PFSK-1 (cell line): ENCODE results near the gene NCCRP1.
A peak's percentile ranks its signal among the peaks of the same experiment; 100 is the strongest.

Experiments used
- FOXP2 ChIP-seq: optimal IDR thresholded peaks from 2 replicates; pipeline ENCODE3; 2011; ENCODE audit warnings: borderline replicate concordance, control low read depth, inconsistent platforms; ENCODE audit not compliant: insufficient read depth; ENCODE audit errors: extremely low read length, extremely low read depth
- POLR2AphosphoS5 ChIP-seq: IDR thresholded peaks from 2 replicates; pipeline ENCODE4 v1.6.1; 2012; ENCODE audit warnings: low read depth, mild to moderate bottlenecking, control low read depth, low read length, moderate library complexity
- SIN3A ChIP-seq: IDR thresholded peaks from 2 replicates; pipeline ENCODE4 v1.6.1; 2012; ENCODE audit warnings: mild to moderate bottlenecking, low read length, moderate library complexity, borderline replicate concordance; ENCODE audit not compliant: insufficient read depth
- TAF1 ChIP-seq: IDR thresholded peaks from 2 replicates; pipeline ENCODE4 v1.6.1; 2012; ENCODE audit warnings: low read length, control low read depth, borderline replicate concordance; ENCODE audit not compliant: insufficient read depth
- TF ChIP-seq, protein P1 (sequence below), 2 experiments: IDR thresholded peaks; 2 replicates each; pipeline versions ENCODE4 v1.6.1 to v1.8.0; 2011 to 2012; ENCODE audit warnings: low read depth in 2 of 2, low read length in 2 of 2, control low read depth in 1 of 2, inconsistent platforms in 1 of 2, mild to moderate bottlenecking in 1 of 2, moderate library complexity in 1 of 2; ENCODE audit not compliant: insufficient read depth in 1 of 2

Gene NCCRP1

GRCh38 chr19:39218230-39219007 lies 21.7 kb downstream of the NCCRP1 start:
- no peak for TF ChIP-seq FOXP2
- TF ChIP-seq SIN3A, result no peak
- no peak for TF ChIP-seq POLR2AphosphoS5
- TF ChIP-seq, protein P1, sequence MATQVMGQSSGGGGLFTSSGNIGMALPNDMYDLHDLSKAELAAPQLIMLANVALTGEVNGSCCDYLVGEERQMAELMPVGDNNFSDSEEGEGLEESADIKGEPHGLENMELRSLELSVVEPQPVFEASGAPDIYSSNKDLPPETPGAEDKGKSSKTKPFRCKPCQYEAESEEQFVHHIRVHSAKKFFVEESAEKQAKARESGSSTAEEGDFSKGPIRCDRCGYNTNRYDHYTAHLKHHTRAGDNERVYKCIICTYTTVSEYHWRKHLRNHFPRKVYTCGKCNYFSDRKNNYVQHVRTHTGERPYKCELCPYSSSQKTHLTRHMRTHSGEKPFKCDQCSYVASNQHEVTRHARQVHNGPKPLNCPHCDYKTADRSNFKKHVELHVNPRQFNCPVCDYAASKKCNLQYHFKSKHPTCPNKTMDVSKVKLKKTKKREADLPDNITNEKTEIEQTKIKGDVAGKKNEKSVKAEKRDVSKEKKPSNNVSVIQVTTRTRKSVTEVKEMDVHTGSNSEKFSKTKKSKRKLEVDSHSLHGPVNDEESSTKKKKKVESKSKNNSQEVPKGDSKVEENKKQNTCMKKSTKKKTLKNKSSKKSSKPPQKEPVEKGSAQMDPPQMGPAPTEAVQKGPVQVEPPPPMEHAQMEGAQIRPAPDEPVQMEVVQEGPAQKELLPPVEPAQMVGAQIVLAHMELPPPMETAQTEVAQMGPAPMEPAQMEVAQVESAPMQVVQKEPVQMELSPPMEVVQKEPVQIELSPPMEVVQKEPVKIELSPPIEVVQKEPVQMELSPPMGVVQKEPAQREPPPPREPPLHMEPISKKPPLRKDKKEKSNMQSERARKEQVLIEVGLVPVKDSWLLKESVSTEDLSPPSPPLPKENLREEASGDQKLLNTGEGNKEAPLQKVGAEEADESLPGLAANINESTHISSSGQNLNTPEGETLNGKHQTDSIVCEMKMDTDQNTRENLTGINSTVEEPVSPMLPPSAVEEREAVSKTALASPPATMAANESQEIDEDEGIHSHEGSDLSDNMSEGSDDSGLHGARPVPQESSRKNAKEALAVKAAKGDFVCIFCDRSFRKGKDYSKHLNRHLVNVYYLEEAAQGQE (IDR thresholded peaks at IDR 0.05; ENCODE audit: insufficient read depth in 1 of 2, low read depth in 2 of 2, low read length in 2 of 2), result no peak
- TF ChIP-seq TAF1, result no peak

DNA sequence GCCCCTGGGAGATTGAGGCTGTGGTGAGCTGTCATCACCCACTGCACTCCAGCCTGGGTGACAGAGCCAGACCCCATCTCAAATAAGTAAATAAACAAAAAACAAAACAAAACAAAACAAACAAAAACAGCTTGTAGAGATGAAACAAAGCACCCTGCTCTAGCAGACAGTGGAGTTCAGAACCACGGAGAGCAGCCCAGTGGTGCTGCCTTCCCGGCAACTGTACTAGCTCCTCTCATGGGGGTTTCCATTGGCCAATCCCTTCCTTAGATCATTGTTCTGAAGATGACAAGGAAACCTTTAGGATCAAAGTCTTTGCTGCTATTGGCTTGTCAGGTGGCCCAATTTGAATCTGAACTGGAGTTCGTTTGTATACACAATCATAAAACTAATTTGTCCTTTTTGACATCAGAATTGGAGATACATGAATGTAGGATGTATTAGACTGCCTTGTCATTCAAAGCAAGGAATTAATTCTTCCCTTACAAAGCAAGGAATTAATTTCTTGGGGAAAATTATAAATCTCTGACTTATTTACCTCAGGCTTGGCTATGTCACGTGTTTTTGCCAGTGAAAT lies 27.0 kb downstream of the NCCRP1 start:
- TF ChIP-seq FOXP2, result no peak
- TF ChIP-seq, protein P1 (IDR thresholded peaks at IDR 0.05; ENCODE audit: insufficient read depth in 1 of 2, low read depth in 2 of 2, low read length in 2 of 2), result peak; percentile 87 to 97

DNA sequence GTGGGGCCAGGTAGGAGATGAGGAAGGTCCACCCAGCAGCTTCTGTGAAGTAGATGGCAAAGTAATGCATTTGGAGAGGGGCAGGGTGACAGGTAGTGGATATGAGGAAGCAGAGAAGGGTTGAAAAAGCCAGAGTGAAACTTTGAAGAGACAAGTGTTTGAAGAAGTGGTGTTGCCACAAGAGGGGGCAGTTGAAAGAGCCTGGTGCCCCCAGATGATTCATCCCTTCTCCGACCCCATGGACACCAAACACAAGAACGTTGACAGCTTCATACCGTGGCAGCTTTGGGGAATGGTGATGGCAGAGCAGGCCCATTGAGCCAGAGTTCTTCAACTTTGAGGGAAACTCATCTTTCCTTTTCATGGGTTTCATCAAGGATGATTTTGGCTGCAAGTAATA lies 28.1 kb downstream of the NCCRP1 start:
- TF ChIP-seq, protein P1 (IDR thresholded peaks at IDR 0.05; ENCODE audit: insufficient read depth in 1 of 2, low read depth in 2 of 2, low read length in 2 of 2), result no peak
- TF ChIP-seq TAF1, result no peak
- no peak for TF ChIP-seq SIN3A
- no peak for TF ChIP-seq POLR2AphosphoS5
- TF ChIP-seq FOXP2, result no peak

- TF ChIP-seq SIN3A (no peak), TAF1 (no peak), POLR2AphosphoS5 (no peak)
- TF ChIP-seq, protein P1 (IDR thresholded peaks at IDR 0.05; ENCODE audit: insufficient read depth in 1 of 2, low read depth in 2 of 2, low read length in 2 of 2), result no peak
Measured at GRCh38 chr19:39230096-39230764, 33.5 kb downstream of the NCCRP1 start.
